Measurements from ENCODE around the gene C16orf96. TPM values are rescaled to one million over a fixed set of nuclear protein-coding genes. Genes with fewer than 3 reads are reported as not detected.

The C16orf96 gene
- polyA plus RNA-seq, 3 donors: 0.08 to 0.26 (median 0.18) TPM

DNA sequence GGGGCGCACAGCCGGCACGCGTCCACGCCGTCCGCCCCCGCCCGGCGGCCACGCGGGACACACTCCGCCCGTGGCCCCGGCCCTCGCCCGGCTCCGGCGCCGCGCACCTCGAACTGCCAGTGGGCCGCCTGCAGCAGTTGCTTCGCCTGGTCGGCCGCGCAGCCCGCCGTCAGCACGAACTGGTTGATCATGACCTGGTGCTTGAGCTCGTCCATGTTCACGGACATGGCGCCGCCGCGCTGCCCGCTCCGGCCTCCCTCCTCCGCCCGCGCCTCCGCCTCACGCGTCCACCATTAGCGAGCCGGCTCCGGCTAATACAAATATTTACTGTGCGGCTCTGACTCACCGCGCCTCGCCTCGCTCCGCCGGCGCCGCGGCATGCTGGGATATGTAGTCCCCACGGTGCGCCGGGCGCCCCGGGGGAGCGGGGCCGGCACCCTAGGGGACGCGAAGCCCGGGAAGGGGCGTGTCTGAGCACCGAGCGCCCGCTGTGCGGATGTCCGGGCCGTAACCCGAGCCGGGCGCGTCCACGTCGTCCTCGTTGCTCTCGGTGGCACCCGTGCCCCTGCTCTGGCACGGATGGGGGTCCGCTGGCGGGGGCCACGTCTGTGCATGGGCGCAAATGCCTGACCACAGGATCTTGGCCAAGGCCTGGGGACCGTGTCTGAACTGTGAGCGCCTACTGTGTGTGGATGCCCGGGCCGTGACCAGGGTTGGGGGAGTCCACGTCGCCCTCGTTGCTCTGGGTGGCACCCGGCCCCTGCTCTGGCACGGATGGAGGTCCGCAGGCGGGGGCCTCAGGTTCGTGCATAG is 58.6 kb downstream of the C16orf96 start, which contains the start of gene UBALD1:
Gene UBALD1 (minus strand): TSS at position 318 of the 813 bp plus-strand sequence. CDS start 91 bp downstream, at position 227.
- DNase-seq (ENCODE audit: low read depth in 3 of 3, low spot score in 2 of 3): peak in 2 of 3 donors; percentile 57 to 65

DNA sequence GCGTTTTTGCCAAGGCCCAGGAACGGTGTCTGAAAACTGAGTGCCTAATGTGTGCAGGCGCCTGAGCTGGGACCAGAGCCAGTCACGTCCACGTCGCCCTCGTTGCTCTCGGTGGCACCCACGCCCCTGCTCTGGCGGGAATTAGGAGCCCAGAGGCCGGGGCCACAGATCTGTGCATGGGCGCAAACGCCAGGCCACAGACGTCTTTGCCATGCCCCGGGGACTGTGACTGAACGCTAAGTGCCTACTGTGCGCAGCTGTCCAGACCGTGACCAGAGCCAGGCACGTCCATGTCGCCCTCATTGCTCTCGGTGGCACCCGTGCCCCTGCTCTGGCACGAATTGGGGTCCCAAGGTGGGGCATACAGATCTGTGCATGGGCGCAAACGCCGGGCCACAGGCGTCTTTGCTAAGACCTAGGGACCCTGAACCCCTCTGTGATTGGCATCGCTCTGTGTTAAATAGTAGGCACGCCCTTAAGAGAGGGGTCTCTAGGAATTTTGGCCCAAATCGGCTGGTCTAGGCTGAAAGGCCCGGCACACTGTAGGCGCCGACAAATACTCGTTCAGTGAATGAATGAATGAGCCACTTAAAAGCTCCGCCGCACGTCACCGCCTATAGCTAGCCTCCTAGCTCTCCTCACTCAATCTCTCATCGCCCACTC is 59.4 kb downstream of the C16orf96 start:
- DNase-seq (ENCODE audit: low read depth in 3 of 3, low spot score in 2 of 3): no peak

DNA sequence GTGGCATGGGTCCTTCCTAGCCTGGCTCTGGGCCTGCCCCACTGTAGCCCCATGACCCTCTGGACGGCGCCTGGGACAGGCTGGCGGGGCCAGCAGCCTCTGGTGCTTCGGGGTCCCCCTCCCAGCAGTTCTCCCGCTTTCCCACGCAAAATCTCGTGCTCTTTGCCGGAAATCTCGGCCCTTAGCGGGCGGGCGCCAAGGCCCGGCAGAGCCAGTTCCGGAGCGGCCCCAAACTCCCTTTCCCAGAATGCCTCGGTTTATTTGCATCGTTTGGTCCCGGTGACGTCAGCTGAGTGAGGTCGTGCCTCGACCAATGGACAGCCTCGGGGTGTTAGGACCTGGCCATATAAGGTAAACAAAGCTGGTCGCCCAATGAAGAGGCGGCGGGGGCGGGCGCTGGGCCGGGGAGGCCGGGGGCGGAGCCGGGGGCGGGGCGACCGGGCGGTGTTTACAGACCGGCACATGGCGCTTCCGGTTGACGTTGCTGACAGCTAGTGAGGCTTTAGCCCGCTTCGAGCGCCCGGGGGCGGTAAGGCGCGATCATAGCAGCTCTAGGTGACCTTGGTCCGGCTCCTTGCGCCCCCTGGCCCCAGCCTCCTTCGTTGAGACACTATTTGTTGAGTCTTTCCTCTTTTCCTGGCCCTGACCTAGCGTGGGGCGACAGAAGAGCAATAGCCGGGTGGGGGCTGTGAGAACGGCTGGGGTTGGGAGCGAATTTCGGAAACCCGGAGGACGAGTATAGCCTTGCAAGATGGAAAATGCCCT is 60.1 kb downstream of the C16orf96 start:
- peak; percentile 99 to 100 (median 100) for DNase-seq (ENCODE audit: low read depth in 3 of 3, low spot score in 2 of 3)

DNA sequence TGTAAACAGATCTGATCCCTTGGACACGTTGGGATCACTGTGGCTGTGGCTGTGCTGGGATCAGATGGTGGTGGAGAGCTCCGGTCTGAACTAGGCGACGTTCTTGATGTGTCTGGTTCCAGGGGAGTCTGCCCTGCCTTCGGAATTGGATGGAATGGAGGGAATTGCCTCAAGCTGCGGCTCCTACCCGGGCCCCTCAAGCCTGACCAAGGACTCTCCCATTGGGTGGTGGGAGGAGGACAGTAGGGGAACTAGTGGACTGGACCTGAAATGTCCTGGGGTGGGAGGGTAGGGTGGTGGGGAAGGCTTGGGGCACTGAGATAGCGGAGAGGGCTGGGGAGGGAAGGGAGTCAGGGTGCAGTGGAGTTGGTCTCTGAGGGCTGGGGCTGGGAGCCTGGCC is 61.7 kb downstream of the C16orf96 start:
- no peak for DNase-seq (ENCODE audit: low read depth in 3 of 3, low spot score in 2 of 3)

DNA sequence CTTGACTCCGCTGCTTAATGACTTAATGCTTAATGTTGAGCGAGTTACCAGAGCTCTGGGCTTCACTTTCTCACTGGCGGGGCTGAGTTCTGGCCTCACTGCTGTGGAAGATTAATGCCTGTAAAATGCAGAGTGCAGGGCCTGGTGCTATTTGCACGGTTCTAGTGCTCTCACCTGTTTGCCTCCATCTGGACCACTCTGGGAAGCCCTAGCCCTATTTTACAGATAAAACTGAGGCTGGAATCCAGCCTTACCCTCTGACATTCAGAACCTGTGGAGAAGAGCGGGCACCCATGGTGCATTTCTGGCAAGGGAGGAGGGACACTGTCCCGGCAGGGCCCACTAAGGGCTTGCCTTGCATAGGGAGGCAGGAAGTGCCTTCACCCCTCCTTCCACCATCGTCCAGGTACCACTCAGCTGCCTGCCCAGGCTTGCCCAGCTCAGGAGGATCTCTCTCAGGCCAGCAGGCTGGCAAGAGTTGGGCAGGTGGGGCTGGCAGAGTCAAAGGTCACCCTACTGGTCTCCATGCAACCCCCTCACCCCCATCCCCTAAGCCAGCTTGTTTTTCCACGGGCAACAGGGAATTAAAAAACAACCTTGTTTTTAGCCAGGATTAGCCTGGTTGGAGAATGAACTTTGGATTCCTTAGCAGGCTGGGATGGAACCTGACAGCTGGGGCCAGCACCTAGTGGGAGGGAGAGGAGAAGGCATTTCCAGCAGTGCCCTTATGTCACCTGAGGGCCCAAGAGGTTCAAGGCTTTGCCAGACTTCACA is 62.7 kb downstream of the C16orf96 start:
- DNase-seq (ENCODE audit: low read depth in 3 of 3, low spot score in 2 of 3): no peak

DNA sequence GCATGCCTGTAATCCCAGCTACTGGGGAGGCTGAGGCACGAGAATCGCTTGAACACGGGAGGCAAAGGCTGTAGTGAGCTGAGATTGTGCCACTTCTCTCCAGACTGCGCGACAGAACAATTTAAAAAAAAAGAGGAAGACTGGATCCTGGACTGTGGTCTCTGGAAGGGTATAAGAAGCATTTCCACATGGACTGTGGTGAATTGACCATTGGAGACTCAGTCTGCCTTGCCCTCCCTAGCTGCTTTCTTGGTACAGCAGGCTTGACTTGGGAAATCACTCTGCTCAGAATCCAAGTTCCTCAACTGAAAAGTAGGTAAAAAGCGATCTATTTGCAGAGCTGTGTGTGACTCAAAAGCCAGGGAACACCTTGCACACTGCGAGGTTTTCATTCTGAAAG is 67.5 kb downstream of the C16orf96 start:
- no peak for DNase-seq (ENCODE audit: low read depth in 3 of 3, low spot score in 2 of 3)

DNA sequence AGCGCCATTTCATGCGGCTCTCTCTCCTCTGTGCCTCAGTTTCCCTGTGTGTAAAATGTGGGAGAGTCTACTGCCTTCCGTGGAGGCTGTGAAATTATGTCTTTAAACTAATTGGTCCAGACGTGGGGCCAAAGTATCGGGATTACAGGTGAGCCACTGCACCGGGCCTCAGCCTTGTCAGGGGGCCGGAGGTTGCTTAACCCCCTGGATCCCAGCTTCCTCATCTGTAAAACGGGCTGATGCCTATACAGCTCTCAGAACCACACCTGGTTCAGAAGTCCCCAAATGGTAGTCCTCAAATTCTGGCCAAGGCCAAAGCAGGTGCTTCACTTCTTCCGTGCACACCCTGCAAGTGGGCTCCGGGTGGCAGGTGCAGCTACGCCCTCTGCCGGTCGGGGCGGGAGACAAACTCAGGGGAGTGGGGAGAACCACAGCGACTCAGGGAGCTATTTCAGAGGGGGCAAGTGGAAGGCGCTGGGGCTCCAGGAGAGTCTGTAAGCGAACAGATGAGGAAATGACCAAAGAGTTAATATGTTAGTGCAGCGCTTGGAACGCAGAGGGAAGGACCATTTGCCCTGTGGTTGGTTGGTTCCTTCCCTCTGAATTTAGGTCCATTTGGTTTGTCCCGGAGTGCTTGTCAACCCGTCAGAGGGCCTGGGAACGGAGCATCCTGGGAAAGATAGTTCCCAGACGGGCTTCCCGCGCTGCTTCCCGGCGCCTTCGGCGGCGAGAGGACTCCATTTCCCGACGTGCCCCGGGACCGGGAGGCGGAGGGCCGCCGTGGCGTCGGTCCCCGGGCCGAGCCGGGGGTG is 68.1 kb downstream of the C16orf96 start, which contains the start of gene MGRN1:
Gene MGRN1 (plus strand): TSS at position 812 of the 812 bp plus-strand sequence. CDS start 135 bp downstream, outside the sequence.
- DNase-seq (ENCODE audit: low read depth in 3 of 3, low spot score in 2 of 3): peak; percentile 96 to 97 (median 97)

DNA sequence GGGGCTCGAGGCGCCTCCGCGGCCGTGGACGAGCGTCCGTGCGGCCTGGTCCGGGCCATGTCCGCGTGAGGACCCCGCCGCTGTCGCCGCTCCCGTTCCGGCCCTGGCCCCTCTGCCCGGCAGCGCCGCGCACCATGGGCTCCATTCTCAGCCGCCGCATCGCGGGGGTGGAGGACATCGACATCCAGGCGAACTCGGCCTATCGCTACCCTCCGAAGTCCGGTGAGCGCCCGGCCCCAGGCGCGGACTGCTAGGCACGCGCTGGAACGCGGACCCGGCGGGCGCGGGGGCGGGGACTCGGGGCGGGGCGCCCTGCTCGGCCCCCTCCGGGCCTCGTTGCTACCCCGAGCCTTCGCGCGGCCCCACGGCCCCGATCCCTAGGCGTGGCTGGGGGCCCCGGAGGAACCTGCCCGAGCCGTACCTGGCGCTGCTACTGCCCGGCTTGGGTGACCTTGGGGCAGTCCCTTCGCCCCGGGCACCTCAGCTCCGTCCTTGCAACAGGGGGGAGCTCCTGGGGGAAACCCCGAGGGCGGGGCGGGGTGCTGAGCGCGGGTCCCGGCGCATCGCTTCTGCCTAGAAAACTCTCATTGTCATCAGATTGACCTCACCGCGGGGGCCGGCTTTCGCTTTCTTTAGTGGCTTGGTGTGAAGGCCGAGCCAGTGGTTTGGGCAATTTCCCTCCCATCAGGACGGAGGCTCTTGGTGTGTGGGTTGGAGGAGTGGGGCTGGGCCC is 68.9 kb downstream of the C16orf96 start:
- DNase-seq (ENCODE audit: low read depth in 3 of 3, low spot score in 2 of 3): peak in 2 of 3 donors; percentile 31 to 45

DNA sequence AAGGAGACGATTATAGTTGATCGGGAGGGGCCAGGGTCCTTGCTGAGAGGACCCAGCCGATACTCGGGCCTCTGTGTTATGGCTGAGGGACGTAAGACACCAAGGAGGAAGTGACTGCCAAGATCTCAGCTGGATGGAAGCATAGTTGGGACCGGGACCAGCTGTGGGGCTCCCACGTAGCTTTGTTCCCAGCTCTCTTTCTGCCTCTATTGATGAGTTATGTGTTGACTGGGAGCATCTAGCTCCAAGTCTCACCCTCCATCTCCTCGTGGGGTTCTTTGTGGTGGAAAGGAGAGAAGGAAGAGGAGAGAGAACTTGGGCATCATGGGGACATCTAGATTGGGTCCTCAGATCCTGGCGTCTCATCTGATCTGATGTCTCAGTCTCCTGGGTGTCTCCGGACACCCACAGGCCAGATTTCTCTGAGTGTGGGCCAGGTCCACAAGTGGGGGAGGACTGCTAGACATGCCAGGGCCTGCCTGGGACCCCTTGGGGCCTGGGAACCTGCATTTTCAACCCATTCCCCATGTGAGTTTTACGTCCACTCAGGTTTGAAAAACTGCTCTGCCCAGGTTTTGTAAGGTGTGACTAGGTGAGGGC is 69.5 kb downstream of the C16orf96 start:
- DNase-seq (ENCODE audit: low read depth in 3 of 3, low spot score in 2 of 3): no peak

DNA sequence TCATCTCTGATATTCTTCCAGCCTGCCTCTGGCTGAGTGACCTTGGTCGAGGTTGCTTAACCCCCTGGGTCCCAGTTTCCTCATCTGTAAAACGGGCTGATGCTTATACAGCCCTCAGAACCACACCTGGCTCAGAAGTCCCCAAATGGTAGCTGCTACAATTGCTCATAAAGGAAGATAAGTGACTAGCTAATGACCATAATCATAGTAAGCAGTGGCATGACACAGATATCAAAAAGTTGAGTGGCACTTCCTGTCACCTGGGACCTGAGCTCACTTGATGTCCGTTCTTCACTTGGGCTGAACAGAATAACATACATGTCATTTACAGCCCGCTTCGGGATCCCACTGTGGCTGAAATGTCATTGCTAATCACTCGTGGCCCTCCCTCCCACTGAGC is 70.3 kb downstream of the C16orf96 start:
- no peak for DNase-seq (ENCODE audit: low read depth in 3 of 3, low spot score in 2 of 3)

DNA sequence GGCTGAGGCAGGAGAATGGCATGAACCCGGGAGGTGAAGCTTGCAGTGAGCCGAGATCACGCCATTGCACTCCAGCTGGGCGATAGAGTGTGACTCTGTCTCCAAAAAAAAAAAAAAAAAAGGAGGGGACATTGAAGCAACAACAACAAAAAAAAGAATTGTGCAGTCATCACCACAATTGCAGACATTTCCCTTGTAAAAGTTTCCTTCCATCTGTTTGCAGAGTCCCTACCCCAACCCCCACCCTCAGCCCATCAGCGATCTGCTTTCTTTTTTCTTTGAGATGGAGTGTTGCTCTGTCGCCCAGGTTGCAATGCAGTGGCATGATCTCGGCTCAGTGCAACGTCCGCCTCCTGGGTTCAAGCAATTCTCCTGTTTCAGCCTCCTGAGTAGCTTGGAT is 72.1 kb downstream of the C16orf96 start:
- no peak for DNase-seq (ENCODE audit: low read depth in 3 of 3, low spot score in 2 of 3)

DNA sequence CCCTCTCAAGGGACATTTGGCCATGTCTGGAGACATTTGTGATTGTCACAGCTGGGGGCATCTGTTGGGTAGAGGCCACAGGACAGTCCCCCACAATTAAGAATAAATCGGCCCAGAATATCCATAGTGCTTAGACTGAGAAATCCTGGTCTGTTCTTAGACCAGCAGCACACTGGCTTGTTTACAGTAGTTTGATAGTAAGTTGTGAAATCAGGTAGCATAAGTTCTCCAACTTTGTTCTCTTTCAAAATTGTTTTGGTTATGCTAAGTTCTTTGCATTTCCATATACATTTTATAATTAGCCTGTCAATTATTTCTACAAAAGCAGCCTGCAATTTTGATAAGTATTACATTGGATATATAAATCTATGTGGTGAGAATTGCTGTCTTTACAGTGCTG is 75.3 kb downstream of the C16orf96 start:
- no peak for DNase-seq (ENCODE audit: low read depth in 3 of 3, low spot score in 2 of 3)

DNA sequence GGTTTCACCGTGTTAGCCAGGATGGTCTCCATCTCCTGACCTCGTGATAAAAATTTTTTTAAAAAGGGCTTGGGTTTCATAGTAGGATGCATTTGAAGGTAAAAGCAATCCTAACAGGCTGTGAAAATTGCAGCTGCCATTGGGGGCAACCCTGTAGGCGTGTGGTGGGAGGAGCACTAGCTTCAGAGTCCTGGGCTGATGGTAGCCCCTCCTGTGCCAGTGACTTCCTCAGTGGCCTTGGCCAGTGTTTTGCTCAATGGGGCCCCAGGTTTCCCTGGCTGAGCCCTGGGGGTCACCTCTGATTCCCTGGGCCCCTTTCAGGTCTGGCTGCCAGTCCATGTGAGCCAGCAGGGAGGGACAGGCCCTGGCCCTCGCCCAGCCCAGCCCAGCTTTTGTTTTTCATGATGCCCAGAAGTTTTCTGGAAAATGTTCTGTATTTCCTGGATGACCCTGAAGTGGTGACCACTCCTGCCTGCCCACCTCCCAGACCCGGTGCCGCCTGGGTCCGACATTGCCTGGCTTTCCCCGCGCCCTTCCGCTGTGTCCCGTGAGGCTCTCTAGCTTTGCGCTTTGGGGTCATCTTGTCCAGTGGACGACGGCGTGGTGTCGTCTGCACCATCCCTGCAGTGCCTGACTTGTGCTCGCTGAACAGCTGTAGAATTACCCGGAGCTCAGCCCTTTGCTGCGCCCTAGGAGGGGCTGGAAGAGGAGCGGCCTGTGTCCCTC is 77.9 kb downstream of the C16orf96 start:
- no peak for DNase-seq (ENCODE audit: low read depth in 3 of 3, low spot score in 2 of 3)

DNA sequence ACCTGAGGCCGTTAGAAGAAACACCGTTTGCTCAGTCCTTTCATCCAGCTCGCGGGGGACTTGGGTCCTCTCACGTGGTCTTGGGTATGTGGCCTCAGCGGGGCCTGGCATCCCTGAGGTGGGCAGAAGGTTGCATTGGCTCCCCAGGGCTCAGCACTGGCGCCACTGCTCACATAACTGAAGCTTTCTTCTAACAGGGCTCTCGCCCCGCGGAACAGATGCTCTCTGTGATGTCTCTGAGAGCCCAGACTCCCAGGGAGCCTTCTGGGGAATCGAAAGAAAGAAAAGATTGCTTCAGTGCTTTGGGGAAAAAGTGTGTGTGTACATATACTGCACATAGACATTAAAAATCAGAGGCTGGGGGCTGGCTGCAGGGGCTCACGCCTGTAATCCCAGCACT is 78.6 kb downstream of the C16orf96 start:
- no peak for DNase-seq (ENCODE audit: low read depth in 3 of 3, low spot score in 2 of 3)

DNA sequence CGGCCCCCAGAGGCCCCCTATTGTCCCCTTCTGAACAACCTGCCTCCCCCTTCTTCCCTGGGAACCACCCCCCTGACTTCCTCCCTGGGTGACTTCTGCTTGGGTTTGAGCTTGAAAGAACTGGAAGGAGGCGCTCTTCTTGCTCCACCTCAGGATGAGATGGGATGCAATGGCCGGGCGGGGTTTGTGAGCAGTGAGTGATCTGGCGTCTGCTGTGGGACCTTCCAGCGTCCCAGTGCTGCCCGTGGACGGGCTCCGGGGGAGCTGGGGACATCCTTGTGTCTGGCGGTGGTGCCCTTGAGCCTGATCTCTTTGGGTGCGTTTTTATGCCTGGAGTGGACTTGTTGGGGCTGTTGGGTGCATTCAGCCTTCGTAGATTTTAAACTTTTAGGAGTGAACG is 80.1 kb downstream of the C16orf96 start:
- no peak for DNase-seq (ENCODE audit: low read depth in 3 of 3, low spot score in 2 of 3)

DNA sequence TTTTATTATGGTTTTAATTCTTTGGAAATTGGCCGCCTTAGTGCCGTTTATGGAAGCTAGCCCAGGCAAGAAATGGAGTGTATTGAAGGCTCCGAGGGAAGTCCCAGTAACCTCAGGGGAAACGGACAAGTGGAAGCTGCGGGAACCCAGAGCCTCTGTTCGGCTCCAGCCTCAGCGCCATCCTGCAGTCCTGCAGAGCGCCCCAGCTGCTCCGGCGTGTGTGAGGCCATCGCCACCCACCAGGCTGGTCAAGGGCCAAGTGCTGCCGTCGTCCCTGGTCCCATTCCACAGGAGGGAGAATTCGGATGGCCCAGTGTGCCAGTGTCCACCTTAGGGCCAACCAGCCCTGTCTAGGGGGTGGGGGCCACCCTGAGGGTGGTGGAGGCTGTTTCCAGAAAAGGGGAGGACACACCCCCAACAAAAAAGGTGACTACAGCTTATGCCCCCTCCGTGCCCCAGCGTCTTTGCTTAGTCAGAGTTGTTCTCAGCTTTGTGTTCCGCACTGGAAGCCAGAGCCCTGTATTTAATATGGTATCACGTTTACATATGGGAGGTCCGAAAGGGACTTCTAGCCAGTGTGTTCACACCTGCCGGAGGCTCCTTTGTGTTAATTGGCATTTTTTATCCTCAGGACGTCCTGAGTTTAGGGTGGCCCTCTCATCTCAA is 81.5 kb downstream of the C16orf96 start:
- DNase-seq (ENCODE audit: low read depth in 3 of 3, low spot score in 2 of 3): no peak

DNA sequence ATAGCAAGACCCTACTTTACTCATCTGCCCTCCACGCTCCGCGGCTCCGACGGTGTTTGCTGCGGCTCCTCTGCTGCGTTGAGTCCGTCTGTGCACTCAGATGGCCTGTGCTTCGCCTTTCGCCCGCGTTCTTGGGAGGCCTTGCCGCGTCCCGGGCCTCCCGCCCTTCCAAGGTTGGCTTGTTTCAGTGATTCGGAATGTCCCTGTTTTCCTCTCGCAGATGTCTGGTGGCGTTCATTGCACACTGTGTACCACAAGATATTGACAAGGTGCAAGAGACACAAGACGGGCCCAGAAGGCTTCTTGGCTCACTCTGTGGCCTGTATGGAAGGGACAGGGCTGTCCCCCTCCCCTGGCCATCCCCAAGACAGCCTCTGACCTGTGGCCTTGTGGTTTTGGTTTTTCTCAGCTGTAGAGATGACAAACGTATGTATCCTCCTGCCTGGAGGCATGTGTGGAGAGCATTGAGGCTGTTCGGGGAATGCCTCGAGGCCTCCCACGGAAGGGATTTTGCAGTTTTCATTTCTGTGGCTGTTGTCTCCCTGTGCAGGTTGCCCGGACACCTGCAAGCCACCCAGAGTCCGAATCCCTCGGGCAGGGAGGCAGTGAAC is 83.9 kb downstream of the C16orf96 start:
- DNase-seq (ENCODE audit: low read depth in 3 of 3, low spot score in 2 of 3): no peak

All from right renal cortex interstitium (tissue), 3 donors.